Activated CD4-positive, alpha-beta memory T cell treated with anti-CD3 and anti-CD28 coated beads, Interleukin-2, amount 10 ng/mL, durations not matched to agents 7 days and 5 days (primary cell): ENCODE data around the gene GTPBP3. TPM values are rescaled to one million over a fixed set of nuclear protein-coding genes. Genes with fewer than 3 reads are reported as not detected.
A peak's percentile ranks its signal among the peaks of the same experiment; 100 is the strongest.
"Not testable (repeated sequence)": the region's sequence is repeated elsewhere in the genome, so short reads cannot be mapped to it uniquely, and the experiment has no call there.

Experiments
- CTCF ChIA-PET: fragments of 350-600 bp; sonication (Branson Sonifier 250); formaldehyde crosslinking; loops from one replicate; lab custom pipeline; 2021; ENCODE audit warnings: antibody characterized with exemption, inconsistent platforms; lab: Charles Lee
- POLR2A ChIA-PET: fragments of 350-600 bp; sonication (Branson Sonifier 250); formaldehyde crosslinking; loops from one replicate; lab custom pipeline; 2021; ENCODE audit warnings: antibody characterized with exemption; lab: Charles Lee
- DNase-seq: peaks from one replicate; pipeline ENCODE4 v3.0.0-alpha.2; 2020
- H3K27ac Mint-ChIP-seq: one replicate; pipeline ENCODE4 v1.8.0; 2021; ENCODE audit warnings: mild to moderate bottlenecking, mixed read lengths
- H3K27me3 Mint-ChIP-seq: one replicate; pipeline ENCODE4 v1.8.0; 2021; ENCODE audit warnings: mixed read lengths
- H3K36me3 Mint-ChIP-seq: one replicate; pipeline ENCODE4 v1.8.0; 2021; ENCODE audit warnings: low read depth, mixed read lengths
- H3K4me1 Mint-ChIP-seq: one replicate; pipeline ENCODE4 v1.8.0; 2021; ENCODE audit warnings: mixed read lengths
- H3K4me3 Mint-ChIP-seq: one replicate; pipeline ENCODE4 v1.8.0; 2021; ENCODE audit warnings: mild to moderate bottlenecking, mixed read lengths
- H3K9me3 Mint-ChIP-seq: one replicate; pipeline ENCODE4 v1.8.0; 2021; ENCODE audit warnings: mixed read lengths
- total RNA-seq, 2 experiments: library from RNA; stranded (reverse); gene quantifications; one replicate each; pipeline ENCODE4 v1.2.3, GENCODE V29; 2021

The GTPBP3 gene
- total RNA-seq, 2 experiments from 2014 or later = 30.2 to 34.2 TPM

DNA sequence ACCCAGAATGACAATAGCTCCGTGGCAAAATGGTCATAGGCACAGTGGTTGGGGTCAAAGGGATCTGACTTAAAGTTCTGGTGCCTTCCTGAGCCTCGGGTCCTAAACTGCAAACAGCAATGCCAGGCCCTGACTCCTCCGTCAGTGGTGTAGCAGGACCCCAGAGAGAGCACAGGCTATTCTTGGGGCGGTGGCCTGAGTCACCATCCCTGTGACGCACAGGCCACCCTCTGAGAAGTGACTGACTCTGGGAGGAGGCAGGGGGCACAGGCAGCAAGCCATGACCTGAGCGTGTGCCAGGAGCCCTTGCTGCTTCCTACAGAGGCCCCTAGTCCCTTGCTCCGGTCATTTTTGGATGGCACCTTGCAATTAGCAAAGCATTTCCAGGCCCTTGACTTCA lies 21.0 kb downstream of the GTPBP3 start:
- ChIA-PET POLR2A (no interaction called here), CTCF (interaction anchor here (1.2 kb wide), 1 partner anchor 13 kb away, joined by 4 read pairs; no protein-coding TSS in a partner anchor)
- no peaks in the 10 kb centered on the region for H3K9me3 Mint-ChIP-seq
- H3K27ac Mint-ChIP-seq = no peak overlapping the region
- peaks cover under 1% of the 10 kb centered on the region for H3K4me1 Mint-ChIP-seq
- no peaks in the 10 kb centered on the region for H3K36me3 Mint-ChIP-seq
- peaks cover 12% of the 10 kb centered on the region for H3K27me3 Mint-ChIP-seq
- H3K4me3 Mint-ChIP-seq = no peak overlapping the region
- DNase-seq = no peak

DNA sequence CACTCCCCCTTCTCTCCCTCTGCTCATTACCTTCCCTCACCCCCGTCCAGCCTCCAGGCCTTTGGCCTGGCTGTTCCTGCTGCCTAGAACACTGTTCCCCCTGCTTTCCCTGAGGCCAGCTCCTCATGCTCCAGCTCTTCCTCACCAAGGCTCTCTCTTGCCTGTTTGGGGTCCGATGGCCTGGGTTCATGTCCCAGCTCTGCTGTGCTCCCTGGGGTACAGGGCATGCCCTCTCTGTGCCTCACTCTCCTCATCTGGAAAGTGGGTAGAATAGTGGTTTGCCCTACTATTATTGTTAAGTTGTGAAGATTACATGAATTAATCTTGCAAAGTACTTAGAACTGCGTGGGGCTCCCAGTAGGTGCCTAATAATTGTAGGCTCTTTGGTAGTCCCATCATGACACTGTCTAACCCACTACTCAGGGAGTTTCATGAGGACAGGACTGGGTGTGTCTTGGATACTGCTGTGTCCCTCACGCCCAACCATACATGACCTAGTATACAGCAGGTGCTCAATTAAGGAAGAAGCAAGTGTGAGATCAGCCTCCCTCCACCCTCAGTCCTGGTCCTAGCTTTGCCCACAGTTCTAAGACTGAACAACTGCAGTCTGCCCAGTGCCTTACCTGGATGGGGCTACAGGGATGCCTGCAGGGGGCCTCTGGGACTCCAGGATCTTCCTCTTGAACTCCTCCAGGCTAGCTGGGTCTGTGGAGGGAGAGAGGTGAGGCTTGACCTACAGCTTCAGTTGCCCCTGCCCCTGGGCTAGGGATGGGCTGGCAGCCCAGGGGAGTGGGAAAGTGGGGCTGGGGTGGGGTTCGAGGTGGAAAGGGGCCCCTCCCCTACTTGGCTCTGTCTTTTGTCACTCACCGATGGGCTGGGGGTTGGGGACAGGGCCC lies 22.8 kb downstream of the GTPBP3 start:
- H3K36me3 Mint-ChIP-seq = no peaks in the 10 kb centered on the region
- ChIA-PET CTCF (interaction anchor here (0.9 kb wide), 1 partner anchor 15 kb away, joined by 7 read pairs; no protein-coding TSS in a partner anchor), POLR2A (no interaction called here)
- no peak for DNase-seq
- no peak overlapping the region for H3K27ac Mint-ChIP-seq
- peaks cover 15% of the 10 kb centered on the region for H3K27me3 Mint-ChIP-seq
- no peaks in the 10 kb centered on the region for H3K9me3 Mint-ChIP-seq
- no peak overlapping the region for H3K4me3 Mint-ChIP-seq
- no peaks in the 10 kb centered on the region for H3K4me1 Mint-ChIP-seq

DNA sequence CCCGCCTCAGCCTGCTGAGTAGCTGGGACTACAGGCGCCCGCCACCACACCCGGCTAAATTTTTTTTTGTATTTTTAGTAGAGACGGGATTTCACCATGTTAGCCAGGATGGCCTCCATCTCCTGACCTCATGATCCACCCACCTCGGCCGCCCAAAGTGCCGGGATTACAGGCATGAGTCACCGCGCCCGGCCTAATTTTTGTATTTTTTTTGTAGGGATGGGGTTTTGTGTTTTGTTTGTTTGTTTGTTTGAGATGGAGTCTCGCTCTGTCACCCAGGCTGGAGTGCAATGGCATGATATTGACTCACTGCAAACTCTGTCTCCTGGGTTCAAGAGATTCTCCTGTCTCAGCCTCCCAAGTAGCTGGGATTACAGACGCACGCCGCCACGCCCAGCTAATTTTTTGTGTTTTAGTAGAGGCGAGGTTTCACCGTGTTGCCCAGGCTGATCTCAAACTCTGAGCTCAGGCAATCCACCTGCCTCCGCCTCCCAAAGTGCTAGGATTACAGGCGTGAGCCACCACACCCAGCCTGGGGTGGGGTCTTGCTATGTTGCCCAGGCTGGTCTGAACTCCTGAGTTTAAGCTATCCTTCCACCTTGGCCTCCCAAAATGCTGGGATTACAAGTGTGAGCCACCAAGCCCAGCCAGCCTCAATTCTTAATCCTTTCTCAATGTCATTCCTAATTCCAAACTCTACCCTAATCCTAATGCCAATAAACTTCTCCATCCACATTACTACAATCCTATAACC lies 26.7 kb downstream of the GTPBP3 start:
- H3K36me3 Mint-ChIP-seq, DNase-seq, H3K27ac Mint-ChIP-seq, POLR2A ChIA-PET, H3K4me1 Mint-ChIP-seq, H3K4me3 Mint-ChIP-seq, H3K9me3 Mint-ChIP-seq, CTCF ChIA-PET: not testable (repeated sequence)
- H3K27me3 Mint-ChIP-seq = peaks cover 15% of the 10 kb centered on the region

- no peak overlapping the region for H3K27ac Mint-ChIP-seq
- peaks cover 17% of the 10 kb centered on the region for H3K27me3 Mint-ChIP-seq
- DNase-seq = no peak
- no peaks in the 10 kb centered on the region for H3K9me3 Mint-ChIP-seq
- H3K36me3 Mint-ChIP-seq = no peaks in the 10 kb centered on the region
- ChIA-PET CTCF (no interaction called here), POLR2A (interaction anchor here (1.2 kb wide), 1 partner anchor 19 kb away, joined by 3 read pairs; no protein-coding TSS in a partner anchor)
- peaks cover 2% of the 10 kb centered on the region for H3K4me1 Mint-ChIP-seq
- no peak overlapping the region for H3K4me3 Mint-ChIP-seq
Observed at GRCh38 chr19:17365361-17365760, 28.0 kb downstream of the GTPBP3 start.

GRCh38 chr19:17370026-17370587 lies 32.8 kb downstream of the GTPBP3 start:
- Mint-ChIP-seq H3K4me1 (peaks cover 3% of the 10 kb centered on the region), H3K27me3 (peaks cover 9% of the 10 kb centered on the region), H3K9me3 (no peaks in the 10 kb centered on the region), H3K36me3 (no peaks in the 10 kb centered on the region), H3K27ac (no peak overlapping the region), H3K4me3 (no peak overlapping the region)
- CTCF ChIA-PET = no interaction called here
- DNase-seq = no peak
- POLR2A ChIA-PET = no interaction called here

DNA sequence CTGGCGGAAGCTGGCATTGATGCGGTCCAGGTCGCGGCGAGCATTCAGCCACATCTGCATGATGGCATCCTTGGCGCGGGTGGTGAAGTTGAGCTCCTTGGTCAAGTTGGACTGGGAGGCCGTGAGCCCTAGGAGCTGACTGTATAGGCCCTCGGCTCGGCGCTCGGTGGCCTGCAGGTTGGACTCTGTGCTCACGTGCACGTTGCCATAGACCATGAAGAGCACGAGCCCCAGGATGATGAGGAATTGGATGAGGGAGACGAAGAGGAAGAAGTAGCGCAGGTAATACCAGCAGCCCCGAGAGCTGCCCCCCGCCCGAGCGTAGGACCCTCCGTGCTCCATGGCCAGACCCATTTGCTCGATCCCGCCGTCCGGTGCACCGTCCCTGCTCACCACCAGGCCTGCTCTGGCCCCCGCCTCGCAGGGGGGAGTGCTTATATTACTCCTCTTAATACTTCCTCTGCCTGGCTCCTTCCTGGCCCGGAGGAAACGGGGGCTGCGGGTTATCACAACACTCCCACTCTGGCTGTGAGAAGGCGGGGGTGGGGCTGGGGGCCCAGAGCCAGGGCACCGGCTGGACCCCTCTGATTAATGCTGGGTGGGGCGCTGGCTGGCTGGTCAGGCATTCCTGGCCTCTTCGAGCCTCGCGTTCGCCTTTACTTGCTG lies 39.7 kb downstream of the GTPBP3 start, which contains the start of gene PLVAP:
Gene PLVAP, minus strand, starts transcription at position 408 of the 666 bp plus-strand sequence. Its CDS starts 54 bp downstream, at position 354.
- Mint-ChIP-seq H3K27ac (no peak within 1 kb of the TSS), H3K4me1 (no peaks in the 10 kb centered on the region)
- POLR2A ChIA-PET = no interaction called here

DNA sequence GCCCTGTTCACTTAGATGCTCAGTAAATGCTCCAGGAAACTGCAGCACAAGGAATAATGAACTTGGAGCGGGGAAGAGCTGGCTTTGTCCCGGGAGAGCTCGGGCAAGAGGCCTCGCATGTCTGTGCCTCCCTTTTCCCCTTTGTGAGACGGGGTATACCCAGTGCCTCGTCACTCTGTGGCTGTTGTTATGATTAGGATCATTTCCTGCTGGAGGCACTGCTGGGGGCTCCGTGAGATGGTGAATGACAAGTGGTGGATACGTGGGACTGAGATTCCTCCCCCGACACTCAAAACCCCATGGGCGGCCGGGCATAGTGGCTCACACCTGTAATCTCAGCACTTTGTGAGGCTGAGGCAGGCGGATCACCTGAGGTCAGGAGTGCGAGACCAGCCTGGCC lies 40.9 kb downstream of the GTPBP3 start:
- Mint-ChIP-seq H3K9me3 (no peaks in the 10 kb centered on the region), H3K27ac (no peak overlapping the region), H3K27me3 (peaks cover 14% of the 10 kb centered on the region), H3K4me3 (no peak overlapping the region), H3K36me3 (no peaks in the 10 kb centered on the region), H3K4me1 (peaks cover 7% of the 10 kb centered on the region)
- no peak for DNase-seq
- ChIA-PET POLR2A (no interaction called here), CTCF (interaction anchor here (1.2 kb wide), 1 partner anchor 11 kb away, joined by 5 read pairs; no protein-coding TSS in a partner anchor)

More for the DNA sequence above, 39.7 kb downstream of the GTPBP3 start, which contains the start of gene PLVAP:
- DNase-seq = no peak
- no peaks in the 10 kb centered on the region for H3K36me3 Mint-ChIP-seq
- peaks cover 14% of the 10 kb centered on the region for H3K27me3 Mint-ChIP-seq
- CTCF ChIA-PET = interaction anchor here (1.9 kb wide), 1 partner anchor 9 kb away, joined by 7 read pairs; no protein-coding TSS in a partner anchor
- no peaks in the 10 kb centered on the region for H3K9me3 Mint-ChIP-seq
- no peak within 1 kb of the TSS for H3K4me3 Mint-ChIP-seq

DNA sequence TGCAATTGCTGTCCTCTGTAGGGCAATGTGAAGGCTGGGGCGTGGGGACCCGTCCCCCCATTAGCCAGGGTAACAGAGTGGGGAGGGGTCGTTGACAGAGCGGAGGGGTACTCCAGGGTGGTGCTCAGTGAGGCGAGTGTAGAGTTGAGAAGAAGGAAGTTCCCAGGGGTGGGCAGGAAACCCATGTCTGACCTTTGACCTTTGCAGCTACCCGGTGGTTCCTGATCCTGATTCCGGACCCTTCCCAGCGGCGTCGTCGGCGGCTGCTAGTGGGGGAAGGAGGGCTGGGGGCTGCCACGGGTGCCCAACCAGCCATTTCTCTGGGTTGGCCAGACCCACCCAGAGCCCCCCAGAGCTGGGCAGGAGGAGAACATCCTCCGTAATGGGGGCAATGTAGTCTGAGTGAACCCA lies 41.9 kb downstream of the GTPBP3 start:
- CTCF ChIA-PET = interaction anchor here (0.6 to 1.2 kb wide), 2 partner anchors 10 to 121 kb away, joined by 3 to 5 read pairs; no protein-coding TSS in a partner anchor
- no peak for DNase-seq
- no peak overlapping the region for H3K27ac Mint-ChIP-seq
- no peak overlapping the region for H3K4me3 Mint-ChIP-seq
- POLR2A ChIA-PET = no interaction called here
- no peaks in the 10 kb centered on the region for H3K9me3 Mint-ChIP-seq
- peaks cover 14% of the 10 kb centered on the region for H3K27me3 Mint-ChIP-seq
- peaks cover 8% of the 10 kb centered on the region for H3K4me1 Mint-ChIP-seq
- H3K36me3 Mint-ChIP-seq = no peaks in the 10 kb centered on the region

DNA sequence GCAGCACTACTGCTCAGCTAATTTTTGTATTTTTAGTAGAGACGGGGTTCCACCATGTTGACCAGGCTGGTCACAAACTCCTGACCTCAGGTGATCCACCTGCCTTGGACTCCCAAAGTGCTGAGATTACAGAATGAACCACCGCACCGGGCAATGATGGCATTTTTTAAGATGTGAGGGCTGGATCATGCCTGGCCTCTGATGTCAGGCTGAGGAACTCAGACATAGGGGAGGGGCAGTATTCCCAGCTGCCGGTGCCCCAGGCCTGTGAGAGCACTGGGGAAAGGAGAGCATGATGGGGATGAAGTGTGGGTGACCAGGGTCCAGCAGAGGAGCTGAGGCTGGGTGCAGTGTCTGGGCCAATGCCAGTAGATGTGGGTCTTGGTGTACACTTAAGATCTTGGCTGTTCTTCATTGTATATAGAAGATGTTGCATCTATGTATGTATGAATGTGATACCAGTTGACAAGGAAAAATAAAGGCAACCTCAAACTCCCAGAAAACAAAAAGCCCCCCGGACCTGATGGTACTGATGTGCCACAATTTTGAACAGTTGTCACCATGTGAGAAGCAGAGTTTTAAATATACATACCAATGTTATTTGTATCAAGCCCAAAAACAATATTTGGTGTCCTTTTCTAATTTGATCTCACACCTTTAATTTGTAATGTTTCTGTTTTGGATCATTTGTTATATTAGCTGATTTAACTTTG lies 43.2 kb downstream of the GTPBP3 start:
- ChIA-PET CTCF (interaction anchor here (0.5 to 1.4 kb wide), 2 partner anchors 71 to 75 kb away, joined by 4 read pairs; partner anchors contain the start of gene DDA1), POLR2A (interaction anchor here (0.6 kb wide), 1 partner anchor 436 kb away, joined by 4 read pairs; no protein-coding TSS in a partner anchor)
- no peaks in the 10 kb centered on the region for H3K36me3 Mint-ChIP-seq
- no peaks in the 10 kb centered on the region for H3K9me3 Mint-ChIP-seq
- H3K4me1 Mint-ChIP-seq = peaks cover 8% of the 10 kb centered on the region
- peaks cover 14% of the 10 kb centered on the region for H3K27me3 Mint-ChIP-seq
- H3K27ac Mint-ChIP-seq = no peak overlapping the region
- DNase-seq = no peak
- H3K4me3 Mint-ChIP-seq = no peak overlapping the region

GRCh38 chr19:17385878-17386611 lies 48.7 kb downstream of the GTPBP3 start:
- no peak overlapping the region for H3K27ac Mint-ChIP-seq
- H3K36me3 Mint-ChIP-seq = no peaks in the 10 kb centered on the region
- H3K27me3 Mint-ChIP-seq = peaks cover 24% of the 10 kb centered on the region
- CTCF ChIA-PET = interaction anchor here (0.7 to 2.1 kb wide), 26 partner anchors 8 to 547 kb away, joined by 3 to 18 read pairs (median 5); partner anchors contain the start of genes BST2, CCDC124, DDA1 and MRPL34
- H3K4me1 Mint-ChIP-seq = peaks cover 13% of the 10 kb centered on the region
- POLR2A ChIA-PET = interaction anchor here (0.7 to 1.0 kb wide), 2 partner anchors 93 to 136 kb away, joined by 3 read pairs; no protein-coding TSS in a partner anchor
- DNase-seq = peak; percentile 70
- no peak overlapping the region for H3K4me3 Mint-ChIP-seq
- no peaks in the 10 kb centered on the region for H3K9me3 Mint-ChIP-seq

DNA sequence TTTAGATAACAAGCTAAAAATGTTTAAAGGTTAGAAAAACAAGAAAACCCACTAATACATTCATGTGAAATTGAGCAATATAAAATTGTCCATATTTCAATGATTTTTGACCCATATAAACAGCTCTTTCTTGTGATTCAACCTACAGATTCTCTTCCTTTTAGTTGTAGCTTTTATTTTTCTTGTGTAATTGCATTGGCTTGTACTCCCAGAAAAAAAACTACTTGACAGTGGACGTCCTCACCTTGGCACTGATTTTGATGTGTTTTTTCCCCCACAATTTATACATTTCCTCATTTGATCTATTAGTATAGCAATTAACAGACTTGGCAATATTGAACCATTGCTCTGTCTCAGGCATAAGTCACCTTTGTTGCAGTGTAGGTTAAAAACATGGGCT lies 51.9 kb downstream of the GTPBP3 start:
- Mint-ChIP-seq H3K27me3 (peaks cover 27% of the 10 kb centered on the region), H3K4me3 (no peak overlapping the region), H3K9me3 (no peaks in the 10 kb centered on the region), H3K36me3 (no peaks in the 10 kb centered on the region), H3K4me1 (peaks cover 19% of the 10 kb centered on the region), H3K27ac (no peak overlapping the region)
- no peak for DNase-seq
- POLR2A ChIA-PET = interaction anchor here (1.0 to 1.6 kb wide), 7 partner anchors 11 to 97 kb away, joined by 3 to 6 read pairs (median 3); partner anchors contain the start of genes ANO8 and BST2
- CTCF ChIA-PET = interaction anchor here (0.9 to 2.7 kb wide), 9 partner anchors 10 to 129 kb away, joined by 3 to 9 read pairs (median 7); partner anchors contain the start of genes BST2 and MVB12A
